Activated CD4-positive, alpha-beta memory T cell treated with anti-CD3 and anti-CD28 coated beads, Interleukin-2, amount 10 ng/mL, durations not matched to agents 7 days and 5 days (primary cell): ENCODE data around the gene CIART. TPM values are rescaled to one million over a fixed set of nuclear protein-coding genes. Genes with fewer than 3 reads are reported as not detected.
A peak's percentile ranks its signal among the peaks of the same experiment; 100 is the strongest.
"Not testable (repeated sequence)": the region's sequence is repeated elsewhere in the genome, so short reads cannot be mapped to it uniquely, and the experiment has no call there.

Experiments
- CTCF ChIA-PET: fragments of 350-600 bp; sonication (Branson Sonifier 250); formaldehyde crosslinking; loops from one replicate; lab custom pipeline; 2021; ENCODE audit warnings: antibody characterized with exemption, inconsistent platforms; lab: Charles Lee
- POLR2A ChIA-PET: fragments of 350-600 bp; sonication (Branson Sonifier 250); formaldehyde crosslinking; loops from one replicate; lab custom pipeline; 2021; ENCODE audit warnings: antibody characterized with exemption; lab: Charles Lee
- DNase-seq: peaks from one replicate; pipeline ENCODE4 v3.0.0-alpha.2; 2020
- H3K27ac Mint-ChIP-seq: one replicate; pipeline ENCODE4 v1.8.0; 2021; ENCODE audit warnings: mild to moderate bottlenecking, mixed read lengths
- H3K27me3 Mint-ChIP-seq: one replicate; pipeline ENCODE4 v1.8.0; 2021; ENCODE audit warnings: mixed read lengths
- H3K36me3 Mint-ChIP-seq: one replicate; pipeline ENCODE4 v1.8.0; 2021; ENCODE audit warnings: low read depth, mixed read lengths
- H3K4me1 Mint-ChIP-seq: one replicate; pipeline ENCODE4 v1.8.0; 2021; ENCODE audit warnings: mixed read lengths
- H3K4me3 Mint-ChIP-seq: one replicate; pipeline ENCODE4 v1.8.0; 2021; ENCODE audit warnings: mild to moderate bottlenecking, mixed read lengths
- H3K9me3 Mint-ChIP-seq: one replicate; pipeline ENCODE4 v1.8.0; 2021; ENCODE audit warnings: mixed read lengths
- total RNA-seq, 2 experiments: library from RNA; stranded (reverse); gene quantifications; one replicate each; pipeline ENCODE4 v1.2.3, GENCODE V29; 2021

The CIART gene, protein sequence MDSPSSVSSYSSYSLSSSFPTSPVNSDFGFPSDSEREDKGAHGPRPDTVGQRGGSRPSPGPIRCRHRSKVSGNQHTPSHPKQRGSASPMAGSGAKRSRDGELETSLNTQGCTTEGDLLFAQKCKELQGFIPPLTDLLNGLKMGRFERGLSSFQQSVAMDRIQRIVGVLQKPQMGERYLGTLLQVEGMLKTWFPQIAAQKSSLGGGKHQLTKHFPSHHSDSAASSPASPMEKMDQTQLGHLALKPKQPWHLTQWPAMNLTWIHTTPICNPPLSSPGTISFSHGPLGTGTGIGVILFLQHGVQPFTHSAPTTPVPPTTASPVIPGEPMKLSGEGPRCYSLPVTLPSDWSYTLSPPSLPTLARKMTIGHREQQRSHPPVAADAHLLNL
- total RNA-seq = 1 to 10 TPM; 1.5 to 1.7 TPM

DNA sequence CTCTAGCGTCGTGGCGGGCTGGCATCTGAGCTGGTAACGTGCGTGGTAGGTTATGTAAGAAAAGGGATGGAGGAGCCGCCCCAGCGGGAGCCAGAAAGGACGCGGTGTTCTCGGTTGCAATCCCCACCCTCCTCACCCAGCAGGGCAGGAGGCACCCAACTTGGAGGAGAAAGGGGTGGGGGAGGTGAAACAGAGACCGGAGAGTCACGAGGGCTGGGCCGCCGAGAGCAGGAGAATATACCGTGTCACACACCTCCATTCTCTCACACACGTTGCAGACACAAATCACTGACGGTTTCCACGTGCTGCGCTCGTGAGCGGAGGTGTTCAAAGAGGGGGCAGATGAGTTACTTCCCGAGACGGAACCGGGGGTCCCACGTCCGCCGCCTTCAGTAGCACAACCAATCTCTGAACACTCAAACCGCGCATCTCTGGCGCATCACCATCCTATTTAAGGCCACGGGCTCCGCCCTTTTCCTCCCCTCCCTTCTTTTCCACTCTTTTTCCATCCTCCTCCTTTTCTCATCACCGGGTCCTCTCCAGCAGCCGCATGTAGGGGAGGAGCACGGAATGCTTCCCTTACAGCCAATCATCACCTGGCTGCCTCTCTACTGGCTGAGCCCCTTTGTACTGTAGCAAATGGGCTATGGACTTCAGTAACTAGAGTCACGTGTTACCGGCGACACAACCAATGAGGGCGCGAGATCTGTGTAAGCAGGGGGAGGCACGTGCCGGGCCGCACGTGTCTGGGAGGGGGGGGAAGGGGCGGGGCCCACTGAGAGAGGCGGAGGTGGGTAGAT, at the start of gene CIART:
Gene CIART, plus strand, starts transcription at position 797 of the 800 bp plus-strand sequence. CDS start 714 bp downstream, outside the sequence.
- POLR2A ChIA-PET = interaction anchor here (0.6 to 1.6 kb wide), 9 partner anchors 8 to 48 kb away, joined by 3 to 10 read pairs (median 5); partner anchors contain the start of genes ANP32E, APH1A and C1orf54
- Mint-ChIP-seq H3K36me3 (peaks cover 9% of the 10 kb centered on the region), H3K4me3 (peak within 1 kb of the TSS; percentile 77), H3K9me3 (no peaks in the 10 kb centered on the region), H3K4me1 (peaks cover 30% of the 10 kb centered on the region), H3K27me3 (peaks cover 10% of the 10 kb centered on the region), H3K27ac (no peak within 1 kb of the TSS)
- CTCF ChIA-PET = interaction anchor here (0.8 to 6.4 kb wide), 5 partner anchors 9 to 95 kb away, joined by 3 to 63 read pairs (median 3); partner anchors contain the start of gene CA14
- peak; percentile 80 for DNase-seq

DNA sequence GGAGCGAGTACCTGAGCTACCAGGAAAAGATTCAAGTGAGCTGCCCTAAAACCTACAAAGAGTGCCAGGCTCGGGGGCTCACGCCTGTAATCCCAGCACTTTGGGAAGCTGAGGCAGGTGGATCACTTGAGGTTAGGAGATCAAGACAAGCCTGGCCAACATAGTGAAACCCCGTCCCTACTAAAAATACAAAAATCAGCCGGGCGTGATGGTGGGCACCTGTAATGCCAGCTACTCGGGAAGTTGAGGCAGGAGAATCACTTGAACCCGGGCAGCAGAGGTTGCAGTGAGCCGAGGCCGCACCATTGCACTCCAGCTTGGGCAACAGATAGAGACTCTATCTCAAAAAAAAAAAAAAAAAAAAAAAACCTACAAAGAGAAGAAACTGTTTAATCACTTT, 49.4 kb upstream of the CIART start:
- POLR2A ChIA-PET = interaction anchor here (0.8 to 4.7 kb wide), 11 partner anchors 8 to 346 kb away, joined by 3 to 70 read pairs (median 12); partner anchors contain the start of genes APH1A, RPRD2 and VPS45
- CTCF ChIA-PET = interaction anchor here (0.6 to 2.6 kb wide), 8 partner anchors 9 to 327 kb away, joined by 4 to 9 read pairs (median 5); no protein-coding TSS in a partner anchor
- not testable (repeated sequence) for H3K27me3 Mint-ChIP-seq, DNase-seq, H3K9me3 Mint-ChIP-seq, H3K27ac Mint-ChIP-seq, H3K4me3 Mint-ChIP-seq
- Mint-ChIP-seq H3K4me1 (peaks cover 30% of the 10 kb centered on the region), H3K36me3 (peaks cover 34% of the 10 kb centered on the region)

DNA sequence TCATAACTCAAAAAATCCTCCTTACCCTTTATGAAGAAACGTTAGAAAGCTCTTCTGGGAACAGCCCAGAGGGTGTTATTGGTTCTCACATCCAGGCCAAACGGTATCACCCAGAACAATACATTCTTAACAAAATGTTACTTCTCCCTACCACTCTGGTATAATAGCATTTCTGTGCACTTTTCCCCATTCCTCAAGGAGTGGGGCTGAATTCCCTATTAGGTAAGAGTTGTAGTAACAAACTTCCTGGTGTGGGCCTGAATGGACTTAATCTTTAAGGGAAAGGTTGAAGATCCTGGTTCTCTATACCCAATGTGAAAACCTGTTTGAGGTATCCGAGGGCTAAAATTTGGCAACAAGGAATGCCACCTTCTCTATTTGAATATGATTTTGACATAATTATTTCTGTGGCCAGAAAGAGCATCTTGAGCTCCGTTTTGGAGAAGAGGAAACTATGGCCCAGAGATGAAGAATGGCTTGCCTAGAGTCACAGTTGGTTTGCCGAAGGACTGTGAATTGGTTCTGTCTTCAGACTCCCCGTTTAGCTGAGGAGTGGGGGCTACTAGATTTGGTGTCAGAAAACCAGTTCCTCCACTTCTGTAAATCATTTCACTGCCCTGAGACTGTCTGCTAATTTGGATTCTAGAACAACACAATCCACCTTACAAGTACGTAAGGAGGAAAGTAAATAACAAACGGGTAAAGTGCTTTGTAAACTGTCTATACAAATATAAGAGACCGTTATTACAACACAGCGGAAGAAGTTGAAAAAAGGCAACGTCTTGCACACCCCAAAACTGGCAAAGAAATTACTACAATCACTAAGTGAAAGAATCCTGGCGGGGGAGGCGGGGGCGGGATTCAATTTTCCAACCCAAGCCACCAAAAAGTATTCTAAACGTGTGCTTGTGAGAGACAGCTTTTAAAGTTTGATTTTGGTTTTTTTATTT, 48.7 kb upstream of the CIART start:
- Mint-ChIP-seq H3K36me3 (peaks cover 29% of the 10 kb centered on the region), H3K27me3 (no peaks in the 10 kb centered on the region), H3K4me1 (peaks cover 29% of the 10 kb centered on the region), H3K9me3 (no peaks in the 10 kb centered on the region), H3K4me3 (no peak overlapping the region), H3K27ac (no peak overlapping the region)
- DNase-seq = peak; percentile 42
- ChIA-PET POLR2A (interaction anchor here (0.7 to 4.7 kb wide), 27 partner anchors 9 to 740 kb away, joined by 3 to 70 read pairs (median 6); partner anchors contain the start of genes APH1A, ENSA, FALEC and PLEKHO1), CTCF (interaction anchor here (0.6 to 2.6 kb wide), 12 partner anchors 9 to 326 kb away, joined by 3 to 9 read pairs (median 4); no protein-coding TSS in a partner anchor)

DNA sequence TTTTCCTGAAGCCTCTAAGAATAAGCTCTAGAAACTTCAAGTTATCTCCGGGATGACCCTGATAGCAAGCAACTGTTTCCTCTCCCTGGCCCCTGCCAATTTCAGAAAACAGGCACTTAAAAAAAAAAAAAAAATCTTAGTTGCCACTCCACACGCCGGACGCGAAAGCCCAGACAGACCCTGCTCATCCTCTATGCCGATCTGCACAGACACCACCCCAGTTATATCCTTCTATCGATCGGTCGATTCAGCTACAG, 48.1 kb upstream of the CIART start:
- no peak overlapping the region for H3K27ac Mint-ChIP-seq
- no peaks in the 10 kb centered on the region for H3K9me3 Mint-ChIP-seq
- DNase-seq = no peak
- peaks cover 26% of the 10 kb centered on the region for H3K4me1 Mint-ChIP-seq
- H3K27me3 Mint-ChIP-seq = no peaks in the 10 kb centered on the region
- H3K4me3 Mint-ChIP-seq = no peak overlapping the region
- CTCF ChIA-PET = interaction anchor here (0.7 to 2.6 kb wide), 8 partner anchors 10 to 161 kb away, joined by 3 to 9 read pairs (median 4); no protein-coding TSS in a partner anchor
- POLR2A ChIA-PET = interaction anchor here (0.6 to 4.7 kb wide), 27 partner anchors 9 to 740 kb away, joined by 3 to 70 read pairs (median 6); partner anchors contain the start of genes APH1A, ENSA, FALEC and PLEKHO1
- peaks cover 25% of the 10 kb centered on the region for H3K36me3 Mint-ChIP-seq

DNA sequence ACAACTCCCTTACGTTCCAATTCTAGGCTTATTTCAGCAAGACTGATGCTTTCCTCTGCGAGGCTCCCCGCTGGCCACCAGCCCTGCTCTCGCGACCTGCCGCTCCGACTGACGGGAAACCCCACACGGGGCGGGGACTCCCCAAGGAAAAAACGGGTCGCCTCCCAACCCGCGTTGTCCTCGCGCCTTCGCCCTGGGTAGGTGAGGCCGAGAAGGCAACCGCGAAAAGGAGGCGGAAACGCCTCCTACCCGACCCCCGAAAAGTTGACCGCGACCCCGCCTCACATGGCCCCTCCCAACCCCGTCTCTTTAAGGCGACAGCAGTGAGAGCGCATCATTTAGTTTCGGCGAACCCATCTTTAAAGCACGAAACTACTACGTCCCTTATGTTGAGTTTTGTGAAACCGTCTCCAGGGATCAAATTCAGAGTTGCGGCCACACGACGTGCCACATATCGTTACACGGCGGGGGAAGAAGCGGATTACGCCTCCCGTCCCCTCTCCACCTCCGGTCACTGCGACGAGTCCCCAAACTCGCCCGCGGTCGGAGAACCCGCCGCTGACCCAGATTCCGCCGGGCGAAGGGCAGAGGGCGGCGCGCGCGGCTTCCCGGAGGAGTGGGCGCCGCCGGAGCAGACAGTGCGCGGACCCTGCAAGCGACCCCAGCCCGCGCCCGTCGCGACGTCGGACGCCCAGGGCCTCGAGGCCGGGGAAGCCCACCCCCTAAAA, 47.6 kb upstream of the CIART start:
- H3K27me3 Mint-ChIP-seq = no peaks in the 10 kb centered on the region
- DNase-seq = peak; percentile 93
- POLR2A ChIA-PET = interaction anchor here (0.6 to 4.7 kb wide), 29 partner anchors 10 to 739 kb away, joined by 3 to 70 read pairs (median 5); partner anchors contain the start of genes APH1A, FALEC, GOLPH3L and PLEKHO1
- H3K9me3 Mint-ChIP-seq = no peaks in the 10 kb centered on the region
- H3K4me1 Mint-ChIP-seq = peaks cover 26% of the 10 kb centered on the region
- no peak overlapping the region for H3K4me3 Mint-ChIP-seq
- H3K27ac Mint-ChIP-seq = no peak overlapping the region
- CTCF ChIA-PET = interaction anchor here (0.8 to 2.6 kb wide), 4 partner anchors 10 to 347 kb away, joined by 3 to 8 read pairs (median 6); a partner anchor contains a TSS
- H3K36me3 Mint-ChIP-seq = peaks cover 25% of the 10 kb centered on the region

DNA sequence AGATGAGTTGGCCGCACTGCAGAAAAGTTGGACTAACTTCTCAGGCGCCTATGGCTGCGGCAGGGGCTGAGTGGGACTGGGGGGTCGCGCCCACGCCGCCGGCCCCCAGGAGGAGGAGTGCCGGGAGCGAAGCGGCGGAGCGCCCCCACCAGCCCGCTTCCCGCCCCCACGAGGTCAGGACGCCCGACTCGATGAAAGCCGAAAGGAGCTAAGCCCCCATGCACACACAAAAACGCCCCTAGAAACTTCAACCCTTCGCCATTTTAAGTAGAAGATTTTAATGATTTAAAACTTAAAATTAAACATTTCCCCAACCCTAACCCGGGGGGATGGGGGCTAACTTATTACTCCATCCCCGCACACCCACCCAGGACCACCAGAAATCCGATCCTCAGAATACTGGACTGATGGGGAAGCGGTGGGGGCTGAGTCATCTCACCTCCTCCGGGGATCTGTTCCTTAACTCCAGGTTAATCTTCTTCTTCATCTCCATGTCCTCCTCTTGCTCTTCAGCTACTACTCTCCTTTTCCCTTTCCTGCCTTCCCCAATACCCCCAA, 47.0 kb upstream of the CIART start:
- H3K4me3 Mint-ChIP-seq = no peak overlapping the region
- H3K9me3 Mint-ChIP-seq = no peaks in the 10 kb centered on the region
- peak; percentile 41 for DNase-seq
- H3K27me3 Mint-ChIP-seq = no peaks in the 10 kb centered on the region
- peaks cover 21% of the 10 kb centered on the region for H3K36me3 Mint-ChIP-seq
- ChIA-PET POLR2A (interaction anchor here (0.6 to 4.7 kb wide), 24 partner anchors 10 to 462 kb away, joined by 3 to 70 read pairs (median 4); partner anchors contain the start of genes APH1A, CA14, CIART and ENSA), CTCF (interaction anchor here (0.5 to 1.7 kb wide), 4 partner anchors 48 to 347 kb away, joined by 3 to 5 read pairs (median 4); partner anchors contain the start of gene RPRD2)
- H3K4me1 Mint-ChIP-seq = peaks cover 24% of the 10 kb centered on the region
- H3K27ac Mint-ChIP-seq = no peak overlapping the region

DNA sequence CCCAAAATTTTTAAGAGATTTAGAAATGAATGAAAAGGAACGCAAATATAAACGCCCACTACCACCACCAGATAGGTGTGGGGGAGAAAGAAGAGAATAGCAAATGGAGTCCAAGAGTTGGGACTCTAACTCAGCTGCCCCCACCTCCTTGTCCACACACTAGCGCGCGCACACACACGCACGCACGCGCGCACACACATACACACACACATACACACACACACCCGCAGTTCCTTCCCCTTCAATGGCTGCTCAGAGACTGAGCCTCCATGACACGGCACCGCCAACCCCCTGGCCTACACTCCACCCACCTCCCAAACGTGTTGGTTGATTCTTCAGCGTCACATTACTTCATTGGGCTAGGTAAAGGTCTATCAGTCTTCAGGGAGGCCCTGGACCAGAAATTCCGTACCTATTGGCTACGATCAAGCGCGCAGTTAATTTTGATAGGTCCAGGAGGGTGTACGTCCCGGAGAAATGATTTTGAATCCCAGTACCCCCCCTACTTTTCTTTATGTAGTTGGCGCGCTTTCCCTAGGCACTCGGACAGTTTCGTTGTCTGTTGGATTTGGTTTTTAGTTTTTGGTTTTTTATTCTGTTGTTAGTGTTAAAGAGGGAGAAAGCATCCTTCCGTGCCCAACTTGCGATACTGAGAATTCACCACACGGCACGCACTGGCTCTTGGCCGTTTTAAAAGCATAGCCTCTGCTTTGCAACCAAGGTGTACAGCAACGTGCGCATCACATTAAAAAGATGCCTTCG, 46.3 kb upstream of the CIART start, which contains the start of gene ANP32E:
Gene ANP32E, minus strand, starts transcription at position 261 of the 762 bp plus-strand sequence. CDS start 326 bp downstream, outside the sequence.
- Mint-ChIP-seq H3K9me3 (no peaks in the 10 kb centered on the region), H3K4me3 (no peak within 1 kb of the TSS)
- CTCF ChIA-PET = interaction anchor here (0.5 to 1.7 kb wide), 4 partner anchors 49 to 348 kb away, joined by 3 to 5 read pairs (median 4); partner anchors contain the start of gene RPRD2

DNA sequence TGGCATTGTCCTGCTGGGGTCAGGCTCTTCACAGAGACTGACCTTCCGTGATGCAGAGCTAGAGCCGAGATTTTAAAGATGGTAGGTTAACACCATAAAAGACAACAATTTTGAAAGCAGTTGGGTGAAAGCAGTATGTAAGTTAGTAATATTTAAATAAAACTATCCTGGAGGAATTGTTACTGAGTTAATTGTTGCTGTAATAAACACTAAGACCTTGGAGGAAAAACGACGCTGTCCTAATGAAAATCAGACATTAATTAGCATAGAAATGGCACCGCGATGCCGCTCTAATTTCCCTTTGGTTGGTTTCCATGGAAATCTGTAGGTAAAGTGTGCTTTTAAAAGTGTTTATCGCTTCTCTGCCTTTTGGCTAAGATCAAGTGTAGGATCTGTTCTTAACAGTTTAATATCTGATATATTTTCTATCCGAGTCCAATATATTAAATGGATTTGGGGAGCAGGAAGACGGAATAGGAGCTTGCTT, 45.7 kb upstream of the CIART start:
- Mint-ChIP-seq H3K4me3 (no peak overlapping the region), H3K36me3 (peaks cover 17% of the 10 kb centered on the region), H3K9me3 (no peaks in the 10 kb centered on the region), H3K27ac (no peak overlapping the region), H3K27me3 (no peaks in the 10 kb centered on the region), H3K4me1 (peaks cover 21% of the 10 kb centered on the region)
- DNase-seq = no peak
- ChIA-PET POLR2A (interaction anchor here (0.5 to 4.5 kb wide), 12 partner anchors 18 to 349 kb away, joined by 3 to 50 read pairs (median 4); partner anchors contain the start of genes APH1A, CA14 and RPRD2), CTCF (interaction anchor here (0.6 to 1.7 kb wide), 2 partner anchors 127 to 335 kb away, joined by 3 to 5 read pairs; partner anchors contain the start of gene RPRD2)

More for the DNA sequence above, 46.3 kb upstream of the CIART start, which contains the start of gene ANP32E:
- DNase-seq = peak; percentile 96
- POLR2A ChIA-PET = interaction anchor here (0.6 to 4.7 kb wide), 27 partner anchors 10 to 461 kb away, joined by 3 to 70 read pairs (median 4); partner anchors contain the start of genes APH1A, CA14, CIART and ENSA
- Mint-ChIP-seq H3K36me3 (peaks cover 17% of the 10 kb centered on the region), H3K27ac (no peak within 1 kb of the TSS), H3K4me1 (peaks cover 22% of the 10 kb centered on the region), H3K27me3 (no peaks in the 10 kb centered on the region)

DNA sequence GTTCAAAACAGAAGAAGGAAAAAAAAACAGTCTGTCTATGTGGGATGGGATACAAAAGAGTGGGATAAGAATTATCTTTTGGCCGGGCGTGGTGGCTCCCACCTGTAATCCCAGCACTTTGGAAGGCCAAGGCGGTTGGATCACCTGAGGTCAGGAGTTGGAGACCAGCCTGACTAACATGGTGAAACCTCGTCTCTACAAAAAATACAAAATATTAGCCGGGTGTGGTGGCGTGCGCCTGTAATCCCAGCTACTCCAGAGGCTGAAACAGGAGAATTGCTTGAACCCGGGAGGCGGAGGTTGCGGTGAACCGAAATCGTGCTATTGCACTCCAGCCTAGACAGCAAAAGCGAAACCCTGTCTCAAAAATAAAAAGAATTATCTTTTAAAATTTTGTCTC, 45.2 kb upstream of the CIART start:
- not testable (repeated sequence) for H3K4me3 Mint-ChIP-seq

More for the DNA sequence above, 45.2 kb upstream of the CIART start:
- POLR2A ChIA-PET = interaction anchor here (0.5 to 4.5 kb wide), 9 partner anchors 19 to 350 kb away, joined by 3 to 50 read pairs (median 4); partner anchors contain the start of genes APH1A, CA14 and RPRD2
- not testable (repeated sequence) for H3K27ac Mint-ChIP-seq, H3K27me3 Mint-ChIP-seq, H3K9me3 Mint-ChIP-seq, DNase-seq
- CTCF ChIA-PET = interaction anchor here (1.7 kb wide), 1 partner anchor 127 kb away, joined by 5 read pairs; the partner anchor contains the start of gene RPRD2
- peaks cover 18% of the 10 kb centered on the region for H3K4me1 Mint-ChIP-seq
- peaks cover 17% of the 10 kb centered on the region for H3K36me3 Mint-ChIP-seq
